ENCODE results near the gene PPP1R9A.

The PPP1R9A gene

GRCh38 chr7:94907026-94907810 is at the start of gene PPP1R9A:
Gene PPP1R9A (plus strand): TSS chr7:94907594. CDS start chr7:94910114, 2,520 bp downstream.
- DNase-seq: peak in 12 of 14 donors; percentile 11 to 74 (median 37)

GRCh38 chr7:94871132-94871531 is 36.3 kb upstream of the PPP1R9A start:
- DNase-seq: no peak

GRCh38 chr7:94873239-94873638 is 34.2 kb upstream of the PPP1R9A start:
- no peak for DNase-seq

- DNase-seq: no peak
Measured at GRCh38 chr7:94874036-94874785, 33.2 kb upstream of the PPP1R9A start.

GRCh38 chr7:94875201-94875600 is 32.2 kb upstream of the PPP1R9A start:
- DNase-seq: no peak

GRCh38 chr7:94877731-94878670 is 29.4 kb upstream of the PPP1R9A start:
- no peak for DNase-seq

GRCh38 chr7:94882891-94883290 is 24.5 kb upstream of the PPP1R9A start:
- DNase-seq: no peak

- DNase-seq: no peak
Measured at GRCh38 chr7:94883616-94884015, 23.8 kb upstream of the PPP1R9A start.

- DNase-seq: no peak
Measured at GRCh38 chr7:94888551-94888950, 18.8 kb upstream of the PPP1R9A start.

- no peak for DNase-seq
Measured at GRCh38 chr7:94888995-94889523, 18.3 kb upstream of the PPP1R9A start.

GRCh38 chr7:94890216-94890615 is 17.2 kb upstream of the PPP1R9A start:
- no peak for DNase-seq

GRCh38 chr7:94893661-94894060 is 13.7 kb upstream of the PPP1R9A start:
- DNase-seq: no peak

- DNase-seq: no peak
Measured at GRCh38 chr7:94897541-94897940, 9.9 kb upstream of the PPP1R9A start.

GRCh38 chr7:94898340-94898739 is 9.1 kb upstream of the PPP1R9A start:
- no peak for DNase-seq

- DNase-seq: no peak
Measured at GRCh38 chr7:94901981-94902380, 5.4 kb upstream of the PPP1R9A start.

- DNase-seq: no peak
Measured at GRCh38 chr7:94903971-94904370, 3.4 kb upstream of the PPP1R9A start.

GRCh38 chr7:94904982-94905381 is 2.4 kb upstream of the PPP1R9A start:
- DNase-seq: no peak

- no peak for DNase-seq
Measured at GRCh38 chr7:94906065-94906851, 1.1 kb upstream of the PPP1R9A start.

GRCh38 chr7:94907811-94908322 is 473 bp downstream of the PPP1R9A start:
- DNase-seq: peak in 9 of 14 donors; percentile 29 to 74 (median 49)

GRCh38 chr7:94908323-94909178 is 1.2 kb downstream of the PPP1R9A start:
- DNase-seq: peak in 12 of 14 donors; percentile 17 to 79 (median 62)

- DNase-seq: no peak
Measured at GRCh38 chr7:94909179-94909466, 1.7 kb downstream of the PPP1R9A start.

Data from C1 segment of cervical spinal cord (tissue), 14 donors.